Nephron (organoid): ENCODE data around the gene CD300H.

ENCODE experiments used
- H3K27ac Mint-ChIP-seq, 3 experiments: 2 replicates each; pipeline ENCODE4 v1.8.0; 2020; ENCODE audit warnings: mixed read lengths in 3 of 3, mild to moderate bottlenecking in 2 of 3, moderate library complexity in 1 of 3
- H3K27me3 Mint-ChIP-seq: 2 replicates; pipeline ENCODE4 v1.8.0; 2021; ENCODE audit warnings: low read depth, mild to moderate bottlenecking, moderate library complexity, mixed read lengths
- H3K36me3 Mint-ChIP-seq: 2 replicates; pipeline ENCODE4 v1.8.0; 2020; ENCODE audit warnings: low read depth, mixed read lengths
- H3K4me1 Mint-ChIP-seq: 2 replicates; pipeline ENCODE4 v1.8.0; 2020; ENCODE audit warnings: mixed read lengths
- H3K4me3 Mint-ChIP-seq, 3 experiments: 2 replicates each; pipeline ENCODE4 v1.8.0; 2020; ENCODE audit warnings: mild to moderate bottlenecking in 3 of 3, mixed read lengths in 3 of 3, moderate library complexity in 2 of 3
- H3K9me3 Mint-ChIP-seq: 2 replicates; pipeline ENCODE4 v1.8.0; 2020; ENCODE audit warnings: mixed read lengths
- TF ChIP-seq, protein P1 (sequence below), 3 experiments: fragments of 200-600 bp; sonication (generic); IDR thresholded peaks; one replicate each; pipeline ENCODE4 v1.5.0; 2021; ENCODE audit warnings: antibody characterized with exemption in 3 of 3; ENCODE audit not compliant: unreplicated experiment in 3 of 3

Gene CD300H

DNA sequence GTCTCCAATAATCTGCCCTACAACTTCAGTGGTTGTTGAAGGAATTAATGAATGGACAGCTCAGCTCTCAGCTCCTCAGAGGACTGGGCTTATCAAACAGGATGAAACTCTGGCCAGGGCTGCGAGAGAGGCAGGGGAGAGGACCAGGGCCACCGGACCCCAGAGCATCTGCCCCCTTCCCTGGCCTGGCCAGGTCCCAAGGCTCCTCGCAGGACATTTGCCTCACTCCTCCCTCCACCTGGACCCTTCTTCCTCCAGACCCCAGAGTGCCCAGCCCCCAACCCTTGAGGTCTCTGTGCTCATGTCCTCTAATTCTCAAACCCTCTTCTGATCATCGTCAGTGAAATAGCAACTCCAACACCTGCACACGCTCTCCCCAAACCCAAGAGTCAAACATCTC, 25.1 kb downstream of the CD300H start:
- no peak overlapping the region for H3K4me3 Mint-ChIP-seq
- no peak overlapping the region for H3K27ac Mint-ChIP-seq
- no peaks in the 10 kb centered on the region for H3K4me1 Mint-ChIP-seq
- H3K9me3 Mint-ChIP-seq: no peaks in the 10 kb centered on the region
- H3K27me3 Mint-ChIP-seq: peaks cover 40% of the 10 kb centered on the region
- no peaks in the 10 kb centered on the region for H3K36me3 Mint-ChIP-seq
- TF ChIP-seq, protein P1, sequence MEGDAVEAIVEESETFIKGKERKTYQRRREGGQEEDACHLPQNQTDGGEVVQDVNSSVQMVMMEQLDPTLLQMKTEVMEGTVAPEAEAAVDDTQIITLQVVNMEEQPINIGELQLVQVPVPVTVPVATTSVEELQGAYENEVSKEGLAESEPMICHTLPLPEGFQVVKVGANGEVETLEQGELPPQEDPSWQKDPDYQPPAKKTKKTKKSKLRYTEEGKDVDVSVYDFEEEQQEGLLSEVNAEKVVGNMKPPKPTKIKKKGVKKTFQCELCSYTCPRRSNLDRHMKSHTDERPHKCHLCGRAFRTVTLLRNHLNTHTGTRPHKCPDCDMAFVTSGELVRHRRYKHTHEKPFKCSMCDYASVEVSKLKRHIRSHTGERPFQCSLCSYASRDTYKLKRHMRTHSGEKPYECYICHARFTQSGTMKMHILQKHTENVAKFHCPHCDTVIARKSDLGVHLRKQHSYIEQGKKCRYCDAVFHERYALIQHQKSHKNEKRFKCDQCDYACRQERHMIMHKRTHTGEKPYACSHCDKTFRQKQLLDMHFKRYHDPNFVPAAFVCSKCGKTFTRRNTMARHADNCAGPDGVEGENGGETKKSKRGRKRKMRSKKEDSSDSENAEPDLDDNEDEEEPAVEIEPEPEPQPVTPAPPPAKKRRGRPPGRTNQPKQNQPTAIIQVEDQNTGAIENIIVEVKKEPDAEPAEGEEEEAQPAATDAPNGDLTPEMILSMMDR (IDR thresholded peaks at IDR 0.05; ENCODE audit: unreplicated experiment in 3 of 3): no peak

DNA sequence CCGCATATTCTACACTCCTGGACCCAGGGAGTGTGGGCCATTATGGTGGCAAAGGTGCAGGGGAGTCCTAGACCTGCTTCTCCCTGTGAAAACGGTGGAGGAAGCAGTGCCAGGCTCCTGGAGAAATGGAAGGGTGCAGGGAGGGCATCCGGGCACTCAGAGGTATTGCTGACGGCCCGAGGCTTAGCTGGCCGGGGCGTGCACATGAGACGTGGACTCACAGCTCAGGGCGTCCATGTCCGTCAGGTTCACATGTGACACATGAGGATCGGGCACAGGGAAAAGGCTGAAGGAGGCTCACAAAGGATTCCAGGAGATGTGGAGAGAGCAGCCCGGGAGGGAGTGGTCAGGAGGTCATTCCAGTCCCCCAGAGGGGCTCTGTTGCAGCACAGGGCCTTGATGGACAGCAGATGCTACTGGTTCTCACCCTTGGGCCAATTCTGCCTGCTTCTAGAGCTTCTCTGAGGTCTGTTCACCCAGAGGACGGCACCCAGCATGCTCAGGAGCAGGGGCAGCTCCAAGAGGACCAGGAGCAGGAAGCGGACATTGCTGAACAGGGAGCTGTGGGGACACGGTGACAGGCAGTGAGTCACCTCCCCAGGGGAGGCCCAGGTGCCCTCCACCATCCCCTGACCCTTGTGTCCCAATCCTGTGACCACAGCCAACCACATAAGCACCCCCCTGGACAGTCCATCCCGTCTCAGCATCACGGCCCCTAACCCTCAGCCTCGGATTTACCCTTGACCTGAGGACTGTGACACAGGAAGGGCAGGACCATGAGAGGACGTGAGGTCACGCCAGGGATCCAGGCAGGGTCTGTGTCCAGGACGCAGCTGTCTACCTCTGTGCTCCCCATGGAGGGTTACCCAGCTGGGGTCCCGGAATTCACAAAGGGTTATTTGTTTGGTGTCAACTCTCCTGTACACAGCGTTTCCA, 25.9 kb downstream of the CD300H start:
- TF ChIP-seq, protein P1 (IDR thresholded peaks at IDR 0.05; ENCODE audit: unreplicated experiment in 3 of 3): no peak
- Mint-ChIP-seq H3K27me3 (peaks cover 46% of the 10 kb centered on the region), H3K36me3 (no peaks in the 10 kb centered on the region)

DNA sequence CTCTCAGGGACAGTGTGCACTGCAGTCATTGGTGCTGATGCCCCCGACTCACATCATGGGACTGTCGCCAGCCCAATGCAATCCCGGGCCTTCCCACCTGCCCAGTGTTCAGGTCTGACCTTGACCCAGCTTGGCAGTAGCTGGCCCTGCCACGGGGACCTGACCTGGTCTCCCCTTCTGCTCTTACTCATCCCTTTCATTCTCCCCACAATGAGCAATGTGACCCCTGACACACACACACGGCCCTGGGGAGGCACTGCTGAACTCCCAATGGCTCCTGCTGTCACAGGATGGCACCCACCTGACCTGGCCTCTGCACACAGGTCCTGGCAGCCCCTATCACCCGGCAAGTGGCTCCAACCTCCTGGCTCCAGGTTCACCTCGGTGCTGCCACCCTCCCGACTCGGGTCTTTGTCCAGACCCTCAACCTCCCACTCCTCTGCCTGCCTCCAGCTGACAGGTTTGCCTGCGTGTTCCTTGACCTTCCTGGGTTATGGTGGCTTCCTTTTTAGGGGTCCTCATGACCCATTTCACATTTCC, 28.0 kb downstream of the CD300H start:
- H3K4me3 Mint-ChIP-seq: no peak overlapping the region
- peaks cover 38% of the 10 kb centered on the region for H3K27me3 Mint-ChIP-seq
- peaks cover 4% of the 10 kb centered on the region for H3K9me3 Mint-ChIP-seq
- H3K36me3 Mint-ChIP-seq: no peaks in the 10 kb centered on the region
- TF ChIP-seq, protein P1 (IDR thresholded peaks at IDR 0.05; ENCODE audit: unreplicated experiment in 3 of 3): no peak
- H3K4me1 Mint-ChIP-seq: no peaks in the 10 kb centered on the region
- no peak overlapping the region for H3K27ac Mint-ChIP-seq

More for the DNA sequence above, 25.9 kb downstream of the CD300H start:
- Mint-ChIP-seq H3K27ac (no peak overlapping the region), H3K9me3 (no peaks in the 10 kb centered on the region), H3K4me1 (no peaks in the 10 kb centered on the region), H3K4me3 (no peak overlapping the region)

DNA sequence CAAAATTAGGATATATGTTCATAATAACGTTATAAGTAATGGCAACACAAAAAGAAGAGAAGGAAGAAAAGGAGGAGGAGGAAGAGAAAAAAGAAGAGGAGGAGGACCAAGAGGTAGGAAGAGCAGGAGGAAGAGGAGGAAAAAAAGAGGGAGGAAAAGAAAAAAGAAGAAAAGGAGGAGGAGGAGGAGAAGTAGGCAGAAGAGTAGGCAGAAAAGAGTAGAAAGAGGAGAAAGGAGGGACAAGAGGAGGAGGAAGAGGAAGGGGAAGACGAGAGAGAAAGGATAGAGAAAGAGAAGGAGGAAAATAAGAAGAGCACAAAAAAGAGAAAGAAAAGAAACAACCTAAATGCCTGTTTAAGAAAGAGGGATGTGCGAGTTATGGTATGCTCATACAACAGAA, 30.4 kb downstream of the CD300H start:
- Mint-ChIP-seq H3K4me3 (no peak overlapping the region), H3K4me1 (no peaks in the 10 kb centered on the region), H3K27me3 (peaks cover 42% of the 10 kb centered on the region), H3K27ac (no peak overlapping the region), H3K36me3 (no peaks in the 10 kb centered on the region), H3K9me3 (peaks cover 4% of the 10 kb centered on the region)
- TF ChIP-seq, protein P1 (IDR thresholded peaks at IDR 0.05; ENCODE audit: unreplicated experiment in 3 of 3): no peak

DNA sequence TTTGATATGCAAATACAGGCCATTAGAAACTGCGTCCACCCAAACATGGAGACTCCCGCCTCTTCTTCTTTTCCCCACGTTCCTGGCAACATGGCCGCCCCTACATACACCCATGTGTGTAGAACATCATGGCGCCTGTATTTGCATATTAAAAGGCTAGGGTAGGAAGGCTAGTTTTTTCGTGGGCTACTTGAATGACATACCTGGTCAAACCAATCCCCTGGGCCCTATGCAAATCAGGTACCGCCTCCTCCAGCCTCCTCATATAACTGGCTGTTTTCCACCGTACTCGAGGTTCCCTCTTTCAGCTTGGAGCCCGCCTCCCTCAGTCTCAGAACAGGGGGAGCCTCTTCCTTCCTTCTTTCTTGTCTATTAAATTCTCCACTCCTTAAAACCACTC, 35.2 kb downstream of the CD300H start:
- H3K9me3 Mint-ChIP-seq: peaks cover 4% of the 10 kb centered on the region
- peaks cover 35% of the 10 kb centered on the region for H3K27me3 Mint-ChIP-seq
- no peaks in the 10 kb centered on the region for H3K36me3 Mint-ChIP-seq
- TF ChIP-seq, protein P1 (IDR thresholded peaks at IDR 0.05; ENCODE audit: unreplicated experiment in 3 of 3): no peak
- H3K4me1 Mint-ChIP-seq: no peaks in the 10 kb centered on the region
- H3K27ac Mint-ChIP-seq: no peak overlapping the region
- no peak overlapping the region for H3K4me3 Mint-ChIP-seq
